HG02623 (cell line): ENCODE results near the gene CIB1.
A peak's percentile ranks its signal among the peaks of the same experiment; 100 is the strongest.
"Not testable (repeated sequence)": the region's sequence is repeated elsewhere in the genome, so short reads cannot be mapped to it uniquely, and the experiment has no call there.

Experiments
- ATAC-seq: cut with Tn5 transposase; IDR thresholded peaks from one replicate; pipeline ENCODE4 v1.9.1; 2021; ENCODE audit warnings: moderate library complexity; ENCODE audit not compliant: unreplicated experiment

CIB1 gene

DNA sequence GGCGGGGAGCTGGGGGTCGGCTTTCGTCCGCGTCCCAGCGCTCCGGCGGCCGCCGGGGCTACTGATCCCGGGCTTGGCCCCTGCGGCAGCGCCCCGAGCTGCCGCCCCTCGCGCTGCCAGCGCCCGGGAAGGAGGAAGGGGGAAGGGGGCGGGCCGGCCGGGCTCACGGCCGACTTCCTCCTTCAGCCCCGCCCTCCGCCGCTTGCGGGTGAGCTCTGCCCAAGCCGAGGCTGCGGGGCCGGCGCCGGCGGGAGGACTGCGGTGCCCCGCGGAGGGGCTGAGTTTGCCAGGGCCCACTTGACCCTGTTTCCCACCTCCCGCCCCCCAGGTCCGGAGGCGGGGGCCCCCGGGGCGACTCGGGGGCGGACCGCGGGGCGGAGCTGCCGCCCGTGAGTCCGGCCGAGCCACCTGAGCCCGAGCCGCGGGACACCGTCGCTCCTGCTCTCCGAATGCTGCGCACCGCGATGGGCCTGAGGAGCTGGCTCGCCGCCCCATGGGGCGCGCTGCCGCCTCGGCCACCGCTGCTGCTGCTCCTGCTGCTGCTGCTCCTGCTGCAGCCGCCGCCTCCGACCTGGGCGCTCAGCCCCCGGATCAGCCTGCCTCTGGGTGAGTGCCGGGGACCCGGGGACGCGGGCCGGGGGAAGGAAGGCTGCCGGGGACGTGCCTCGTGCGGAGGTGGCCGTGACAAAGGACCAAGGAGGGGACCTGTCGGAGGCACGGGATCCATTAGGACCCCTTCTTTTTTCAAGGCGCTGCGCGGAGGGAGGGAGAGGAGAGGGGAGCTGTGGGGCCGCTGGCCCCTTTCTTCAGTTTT is 32.4 kb downstream of the CIB1 start, which contains the start of gene SEMA4B:
Gene SEMA4B (plus strand): TSS at position 201 of the 814 bp plus-strand sequence. CDS start 249 bp downstream, at position 450.
- peak; percentile 81 for ATAC-seq

DNA sequence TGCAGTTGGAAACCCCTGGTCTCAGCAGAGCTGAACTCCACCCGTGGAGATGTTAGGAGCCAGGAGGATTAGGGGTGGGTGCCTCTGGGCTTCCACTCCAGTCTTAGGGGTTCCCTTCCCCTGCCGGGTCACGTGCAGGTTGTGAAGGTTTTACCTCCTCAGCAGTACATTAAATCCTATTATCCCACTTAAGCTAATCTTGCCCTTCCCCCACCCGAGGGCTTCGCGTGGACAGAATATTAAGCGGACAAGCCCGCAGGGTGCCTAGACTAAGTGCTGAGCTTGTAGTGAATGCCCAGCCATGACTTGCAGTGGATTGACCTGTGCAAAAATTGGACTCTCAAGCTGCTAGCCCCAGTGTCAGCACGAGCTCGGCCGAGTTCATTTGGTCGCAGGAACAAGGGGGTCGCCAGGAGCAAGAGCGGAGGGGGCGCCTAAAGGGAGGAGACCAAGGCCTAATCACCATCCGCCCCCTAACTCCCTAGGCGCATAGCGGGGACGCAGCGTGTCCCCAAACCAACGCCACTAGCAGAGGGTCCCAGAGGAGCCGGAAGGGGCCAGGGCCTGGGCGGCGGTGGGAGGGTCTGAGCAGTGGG is 33.1 kb downstream of the CIB1 start:
- ATAC-seq, result no peak

DNA sequence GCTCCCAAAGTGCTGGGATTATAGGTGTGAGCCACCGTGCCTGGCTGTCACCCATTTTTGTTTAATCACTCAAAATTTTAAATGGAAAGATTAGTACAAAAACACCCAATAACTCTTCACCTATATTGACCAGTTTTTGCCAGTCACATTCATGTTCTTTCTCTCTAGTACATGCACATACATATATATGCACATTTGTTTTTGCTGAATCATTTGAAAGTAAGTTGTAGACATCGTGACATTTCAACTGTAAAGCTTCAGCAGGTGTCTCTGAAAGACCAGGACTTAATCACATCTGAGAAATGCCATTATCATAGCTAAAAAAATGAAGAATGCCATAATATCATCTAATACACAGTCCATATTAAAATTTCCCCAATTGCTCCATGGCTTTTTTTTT is 39.1 kb downstream of the CIB1 start:
- no peak for ATAC-seq

DNA sequence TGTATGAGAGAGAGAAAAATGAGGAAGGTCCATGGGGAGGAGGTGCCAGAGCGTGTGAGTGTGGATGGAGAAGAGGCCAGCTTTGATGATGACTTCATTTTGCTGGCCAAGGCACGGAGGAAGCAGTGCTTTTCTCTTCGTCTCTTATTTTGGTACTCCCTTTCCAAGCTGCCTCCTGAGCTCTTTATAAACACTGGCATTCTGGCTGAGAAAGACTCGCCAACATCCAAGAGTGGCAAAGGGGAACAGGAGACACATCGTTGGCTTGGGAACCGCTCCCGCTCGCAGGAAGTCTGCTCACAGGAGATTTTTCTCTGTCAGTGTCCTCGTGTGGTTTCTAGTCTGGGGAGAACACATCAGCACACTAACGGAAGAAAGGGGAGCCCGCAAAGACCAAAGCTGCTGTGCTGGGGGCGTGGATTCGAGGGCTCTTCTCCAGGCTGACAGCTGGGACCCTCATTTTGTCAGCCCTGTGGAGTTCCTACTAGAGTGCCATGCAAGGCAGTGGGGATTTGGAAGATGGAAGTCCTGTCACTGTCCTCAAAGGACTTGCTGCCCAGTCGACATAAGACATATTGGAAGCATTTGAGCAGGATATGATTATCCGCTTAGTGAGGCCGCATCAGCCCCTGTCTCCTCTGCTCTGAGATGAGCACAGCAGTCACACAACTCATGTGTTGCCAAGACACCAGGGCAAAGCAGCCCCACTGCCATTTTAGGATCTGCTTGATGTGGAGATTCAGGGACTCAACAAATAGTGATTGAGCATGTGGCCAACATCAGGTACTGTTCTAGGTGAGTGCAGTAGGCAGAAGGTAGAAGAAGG is 40.6 kb downstream of the CIB1 start:
- ATAC-seq, result no peak

DNA sequence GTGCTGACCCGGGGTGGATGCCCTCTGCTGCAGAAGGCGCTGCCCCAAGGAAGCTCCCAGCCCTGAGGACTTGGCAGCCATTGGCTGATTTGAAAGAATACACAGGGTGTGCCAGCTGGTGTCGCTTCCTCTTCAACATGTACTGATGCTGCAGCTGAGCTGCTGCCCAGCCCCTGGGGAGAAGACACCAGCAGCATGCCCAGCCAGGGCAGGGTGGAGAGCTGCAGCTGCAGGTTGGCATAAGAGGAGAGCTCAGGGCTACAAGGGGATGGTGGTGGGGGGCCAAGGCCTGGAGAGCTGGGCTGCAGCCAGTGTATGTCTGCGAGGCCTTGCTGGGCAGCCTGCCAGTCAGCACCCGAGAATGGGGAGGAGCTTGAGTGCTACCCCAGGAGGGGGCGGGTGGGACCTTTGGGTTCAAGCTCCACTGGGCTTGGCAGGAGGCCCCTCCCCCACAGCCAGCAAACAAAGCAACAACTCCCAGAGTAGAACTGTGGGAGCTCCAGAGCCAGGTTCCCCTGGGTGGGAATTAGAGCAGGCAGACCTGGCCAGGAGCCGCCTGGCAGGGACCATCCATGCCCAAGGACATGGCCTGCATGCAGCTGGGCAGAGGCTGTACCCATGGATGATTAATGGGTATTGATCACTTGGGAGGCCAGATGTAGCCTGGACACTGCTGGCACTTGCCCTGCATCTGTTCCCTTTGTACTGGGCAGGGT is 41.8 kb downstream of the CIB1 start:
- peak; percentile 51 for ATAC-seq

DNA sequence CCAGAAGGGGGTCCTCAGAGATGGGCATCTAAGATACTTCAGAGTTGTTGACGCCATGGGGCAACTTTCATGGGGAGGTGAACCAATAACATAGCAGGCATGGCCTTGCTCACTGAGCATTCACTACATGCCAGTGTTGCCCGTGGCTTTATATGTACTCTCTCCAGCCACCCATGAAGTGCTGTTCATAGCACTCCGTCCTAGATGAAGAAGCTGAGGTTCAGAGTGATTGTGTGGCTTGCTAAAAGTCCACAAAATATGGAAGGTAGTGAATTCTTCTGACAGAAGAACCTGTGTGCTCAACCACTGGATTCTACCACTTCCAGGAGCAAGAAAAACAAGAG is 42.4 kb downstream of the CIB1 start:
- ATAC-seq, result no peak

DNA sequence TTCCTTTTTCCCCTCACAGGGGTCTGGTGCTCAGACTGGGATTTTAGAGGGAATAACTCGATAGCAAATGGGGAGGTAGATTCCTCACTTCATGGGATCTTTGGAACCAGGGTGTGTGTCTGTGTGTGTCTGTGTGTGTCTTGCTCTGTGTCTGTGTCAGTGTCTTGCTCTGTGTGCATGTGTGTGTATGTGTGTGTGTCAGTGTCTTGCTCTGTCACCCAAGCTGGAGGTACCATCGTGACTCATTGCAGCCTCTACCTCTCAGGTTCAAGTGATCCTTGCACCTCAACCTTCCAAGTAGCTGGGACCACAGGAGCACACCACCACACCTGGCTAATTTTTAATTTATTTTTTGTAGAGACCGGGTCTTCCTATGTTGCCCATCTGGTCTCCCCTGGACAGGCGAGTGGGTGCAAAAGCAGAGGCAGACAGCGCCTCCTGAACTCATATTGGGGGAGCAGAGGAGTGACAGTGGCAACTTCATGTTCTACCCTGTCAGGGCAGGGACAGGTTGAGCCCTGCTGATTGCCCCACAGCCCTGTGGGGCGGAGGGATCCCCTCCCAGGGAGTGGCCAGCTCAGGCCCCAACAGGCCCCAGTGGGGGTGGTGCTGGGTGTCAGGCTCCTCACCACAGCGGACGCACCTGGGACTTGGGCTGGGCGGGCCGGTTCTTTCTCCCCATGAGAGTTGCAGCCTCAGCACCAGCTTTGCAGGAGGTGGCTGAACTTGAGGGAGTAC is 43.0 kb downstream of the CIB1 start:
- ATAC-seq, result no peak

DNA sequence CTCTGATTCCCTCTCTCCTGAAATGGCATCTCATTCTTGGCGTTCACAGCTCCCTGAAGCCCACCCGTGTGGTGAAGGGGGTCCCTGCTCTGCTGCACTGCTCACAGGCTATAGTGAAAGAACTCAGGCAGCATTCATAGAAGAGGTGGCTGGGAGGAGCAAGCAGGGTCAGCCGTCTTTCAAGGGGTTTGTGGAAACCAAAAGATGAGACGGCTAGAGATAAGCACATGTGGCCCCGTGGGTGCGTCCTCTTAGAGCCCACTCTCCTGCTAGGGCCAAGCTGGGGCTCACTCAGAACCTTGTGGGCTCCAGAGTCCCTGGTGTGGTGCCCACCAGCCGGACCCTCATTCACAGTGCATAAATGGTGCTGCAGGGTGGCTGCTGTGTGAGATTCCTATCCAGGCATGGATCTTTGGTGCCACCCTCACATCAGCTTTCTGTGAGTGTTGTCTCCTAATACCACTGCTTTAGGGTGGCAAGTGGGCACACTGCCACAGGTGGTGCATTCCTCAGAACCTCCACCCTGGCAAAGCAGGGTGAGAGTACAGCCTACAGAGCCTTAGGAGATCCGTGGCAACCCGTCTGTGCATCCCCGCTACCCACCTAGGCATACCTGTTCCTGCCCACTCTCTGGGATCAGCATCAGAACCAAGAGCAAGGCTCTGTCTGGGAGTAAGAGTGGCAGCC is 43.8 kb downstream of the CIB1 start:
- ATAC-seq, result no peak

DNA sequence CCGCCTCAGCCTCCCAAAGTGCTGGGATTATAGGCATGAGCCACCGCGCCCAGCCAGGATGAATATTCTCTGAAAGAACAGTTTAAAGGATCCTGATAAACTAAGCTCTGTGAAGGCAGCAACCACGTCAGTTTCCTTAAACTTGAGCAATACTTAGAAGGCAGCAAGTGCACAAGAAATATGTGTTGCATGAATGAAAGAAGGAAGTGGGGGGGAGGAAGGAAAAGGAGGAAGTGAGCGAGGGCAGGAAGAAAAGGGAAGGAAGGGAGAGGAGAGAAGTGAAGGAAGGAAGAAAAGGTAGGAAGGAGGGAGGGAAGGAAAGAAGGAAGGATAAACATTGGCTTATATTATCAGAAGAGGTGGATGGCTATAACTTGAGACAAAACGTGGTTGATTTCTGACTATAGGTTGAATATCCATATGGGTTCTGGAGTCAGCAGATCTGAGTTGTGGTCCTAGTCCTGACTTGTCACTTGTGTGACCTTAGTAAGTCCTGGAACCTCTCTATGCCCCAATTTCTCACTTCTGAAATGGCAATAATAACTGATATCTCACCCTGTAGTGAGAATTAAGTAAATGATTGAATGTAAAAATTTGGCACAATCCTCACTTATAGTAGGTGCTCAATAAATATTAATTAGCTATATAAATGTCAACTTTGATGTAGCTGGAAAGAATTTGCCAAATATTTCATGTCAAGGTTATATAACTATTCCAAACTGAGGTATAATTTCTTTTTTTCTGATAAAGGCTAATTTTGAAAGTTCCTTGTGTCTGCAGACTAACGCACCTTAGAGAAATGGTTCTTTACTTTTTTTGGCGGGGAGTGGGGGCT is 44.6 kb downstream of the CIB1 start:
- ATAC-seq, result no peak

DNA sequence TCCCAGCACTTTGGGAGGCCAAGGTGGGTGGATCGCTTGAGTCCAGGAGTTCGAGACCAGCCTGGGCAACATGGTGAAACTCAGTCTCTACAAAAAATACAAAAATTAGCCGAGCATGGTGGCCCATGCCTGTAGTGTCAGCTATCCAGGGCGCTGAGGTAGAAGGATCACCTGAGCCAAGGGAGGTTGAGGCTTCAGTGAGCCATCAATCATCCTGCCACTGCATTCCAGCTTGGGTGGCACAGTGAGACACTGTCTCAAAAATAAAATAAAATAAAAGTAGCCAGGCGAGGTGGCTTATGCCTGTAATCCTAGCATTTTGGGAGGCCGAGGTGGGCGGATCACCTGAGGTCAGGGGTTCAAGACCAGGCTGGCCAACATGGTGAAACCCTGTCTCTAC is 45.7 kb downstream of the CIB1 start:
- ATAC-seq, result not testable (repeated sequence)

DNA sequence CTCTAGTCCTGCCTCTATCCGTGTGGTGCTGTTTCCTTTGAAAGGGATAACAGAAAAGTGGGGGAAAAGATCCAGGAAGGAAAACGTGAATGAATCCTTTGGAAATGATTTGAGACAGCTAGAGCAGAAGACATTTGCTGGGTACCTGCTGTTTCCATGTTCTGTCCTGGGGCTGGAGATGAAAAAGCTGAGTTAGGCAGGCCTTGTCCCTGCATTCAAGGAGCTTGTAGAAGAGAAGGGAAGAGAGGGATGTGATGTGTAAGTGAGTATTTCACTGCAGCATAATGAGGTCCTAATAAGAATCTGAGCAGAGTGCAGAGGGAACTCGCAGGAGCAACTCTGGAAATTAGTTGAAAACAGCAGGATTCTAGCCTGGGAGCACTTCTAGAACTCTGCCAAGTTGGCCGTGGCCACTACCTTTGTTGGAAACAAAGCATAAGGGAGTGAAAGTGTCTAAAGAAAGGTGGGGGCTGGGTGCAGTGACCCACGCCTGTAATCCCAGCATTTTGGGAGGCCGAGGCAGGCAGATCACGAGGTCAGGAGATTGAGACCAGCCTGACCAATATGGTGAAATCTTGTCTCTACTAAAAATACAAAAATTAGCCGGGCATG is 46.4 kb downstream of the CIB1 start:
- no peak for ATAC-seq

DNA sequence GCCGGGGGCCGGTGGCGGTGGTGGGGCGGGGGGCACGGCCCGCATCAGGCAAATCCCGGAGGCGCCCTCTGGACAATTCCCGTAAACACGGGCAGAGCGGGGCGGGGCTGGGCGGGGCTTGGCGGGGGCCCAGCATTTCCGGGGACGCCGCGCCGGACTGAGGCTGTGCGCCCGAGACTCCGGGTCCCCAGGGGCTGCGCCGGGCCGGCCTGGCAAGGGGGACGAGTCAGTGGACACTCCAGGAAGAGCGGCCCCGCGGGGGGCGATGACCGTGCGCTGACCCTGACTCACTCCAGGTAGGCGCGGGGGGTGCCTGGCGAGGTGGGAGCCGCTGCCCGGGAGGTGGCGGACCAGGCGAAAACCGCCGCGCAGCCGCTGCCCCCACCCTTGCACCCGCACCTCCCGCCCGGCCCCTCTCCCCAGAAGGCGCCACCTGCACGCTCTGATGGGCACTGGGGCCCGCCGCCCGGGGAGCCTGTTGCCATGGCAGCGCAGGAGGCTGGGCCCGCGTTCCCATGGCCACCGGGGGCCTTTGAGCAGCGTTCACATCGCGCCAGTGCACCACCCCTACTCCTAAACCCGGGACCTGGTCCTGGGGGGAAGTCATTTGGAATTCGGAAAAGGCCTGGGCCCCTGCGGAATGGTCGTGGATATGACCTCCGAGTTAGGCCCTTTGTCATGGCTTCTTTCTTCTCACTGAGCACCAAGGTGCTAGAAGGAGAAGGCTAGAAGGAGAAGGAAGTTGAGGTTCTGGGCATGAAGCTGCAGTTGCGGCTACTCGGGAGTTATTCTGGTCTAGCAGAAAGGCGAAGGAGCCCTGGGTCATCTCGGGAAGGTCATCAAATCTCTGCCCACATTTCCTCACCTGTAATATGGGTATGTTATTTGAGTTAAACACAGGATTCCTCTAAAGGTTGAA is 48.7 kb downstream of the CIB1 start:
- ATAC-seq, result peak; percentile 62

DNA sequence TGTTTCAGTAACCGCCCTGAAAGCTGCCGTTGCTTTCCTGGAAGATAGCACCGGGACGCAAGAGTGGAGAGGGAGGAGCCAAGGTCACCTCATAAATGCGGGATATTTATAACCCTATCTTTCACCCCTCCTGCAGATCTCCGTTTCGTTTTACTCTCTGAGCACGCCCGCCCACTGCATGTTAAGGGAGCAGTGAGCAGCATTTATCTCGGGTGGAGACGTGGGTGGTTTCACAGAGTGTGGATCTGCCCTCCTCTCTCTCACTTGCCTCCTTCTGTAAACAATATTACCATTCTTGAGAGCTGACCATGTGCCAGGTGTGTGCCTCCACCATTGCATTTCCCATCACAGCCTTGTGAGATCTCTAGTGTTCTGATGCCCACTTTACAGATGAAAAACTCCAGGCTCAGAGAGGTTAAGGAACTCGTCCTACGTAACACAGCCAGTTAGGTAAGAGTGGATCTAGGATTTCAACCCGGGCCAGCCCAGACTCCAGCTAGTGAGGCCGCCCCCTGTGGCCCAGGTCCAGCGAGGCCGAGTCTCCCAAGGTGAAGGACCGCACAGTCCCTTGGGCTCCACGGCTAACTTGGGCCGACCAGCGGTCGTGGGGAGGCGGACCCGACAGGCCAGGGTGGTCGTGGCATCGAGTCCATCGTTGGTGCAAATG is 49.5 kb downstream of the CIB1 start:
- peak; percentile 52 for ATAC-seq

DNA sequence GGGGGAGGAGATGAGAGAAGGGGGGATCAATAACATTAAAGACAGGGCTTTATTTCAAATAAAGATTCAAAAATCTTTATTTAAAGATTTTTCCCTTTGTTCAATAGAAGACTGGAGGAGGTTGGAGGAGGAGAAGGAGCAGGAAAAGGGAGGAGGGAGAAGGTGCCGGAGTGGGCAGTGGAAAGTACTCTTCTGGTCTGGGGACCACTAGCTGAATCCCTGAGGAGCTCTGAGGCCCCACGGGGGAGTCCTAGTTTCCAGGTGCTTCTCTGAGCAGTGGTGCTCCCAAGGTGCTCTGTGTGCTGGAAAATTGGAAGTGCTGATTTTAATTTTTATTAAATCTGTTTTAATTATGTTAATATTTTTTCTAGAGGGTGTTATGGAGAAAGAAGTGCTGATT is 52.0 kb downstream of the CIB1 start:
- ATAC-seq, result no peak
